GM21447 (cell line): ENCODE results near the gene AGER.

Experiments
- ATAC-seq: cut with Tn5 transposase; IDR thresholded peaks from one replicate; pipeline ENCODE4 v1.9.1; 2021; ENCODE audit not compliant: unreplicated experiment

The AGER gene

DNA sequence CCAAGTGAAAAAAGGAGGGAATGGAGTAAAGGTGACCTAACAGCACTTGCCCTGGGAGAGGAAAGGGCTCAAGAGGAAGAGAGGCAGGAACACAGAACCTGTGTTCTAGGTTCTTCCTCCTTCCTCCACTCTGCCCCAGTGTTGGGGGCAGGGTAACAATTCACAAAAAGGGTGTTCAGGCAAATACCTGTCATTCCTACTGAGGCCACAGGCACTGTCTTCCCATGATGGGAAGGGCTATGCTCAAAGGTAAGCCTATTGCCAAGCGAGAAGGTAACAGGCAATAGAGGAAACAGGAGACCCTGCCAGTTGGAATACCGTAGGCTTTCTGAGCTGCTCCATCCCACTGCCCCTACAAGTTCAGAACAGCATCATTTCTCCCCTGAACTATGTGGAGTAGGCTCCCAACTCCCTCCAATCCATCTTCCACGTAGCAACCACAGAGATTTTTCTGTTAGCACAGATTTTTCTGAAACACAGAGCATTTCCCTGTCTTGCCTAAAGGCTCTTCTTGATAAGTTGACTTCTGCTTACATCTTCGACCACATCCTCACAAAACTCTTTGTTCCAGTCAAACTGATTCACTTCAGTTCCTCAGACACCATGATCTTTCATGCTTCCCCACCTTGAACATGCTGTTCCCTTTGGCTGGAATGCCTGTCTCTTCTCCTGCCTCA lies 10.9 kb downstream of the AGER start:
- no peak for ATAC-seq

DNA sequence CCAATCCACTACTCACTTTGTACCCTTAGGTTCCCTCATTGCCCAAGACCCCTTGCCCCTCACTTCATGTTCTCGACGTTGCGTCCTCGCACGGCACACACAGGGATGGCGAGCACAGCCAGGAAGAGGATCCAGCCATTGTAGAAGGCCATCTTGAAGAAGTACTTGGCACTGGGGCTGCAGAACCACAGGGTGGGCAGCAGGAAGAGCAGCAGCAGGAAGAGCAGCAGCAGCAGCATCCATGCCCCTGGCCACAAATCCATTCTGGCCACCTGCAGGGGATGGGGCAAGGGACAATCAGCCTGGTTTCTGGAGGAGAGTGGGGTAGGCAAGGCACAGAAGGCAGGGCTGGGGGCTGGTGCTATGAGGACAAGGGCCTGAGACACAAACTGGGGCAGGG lies 12.8 kb downstream of the AGER start:
- no peak for ATAC-seq

DNA sequence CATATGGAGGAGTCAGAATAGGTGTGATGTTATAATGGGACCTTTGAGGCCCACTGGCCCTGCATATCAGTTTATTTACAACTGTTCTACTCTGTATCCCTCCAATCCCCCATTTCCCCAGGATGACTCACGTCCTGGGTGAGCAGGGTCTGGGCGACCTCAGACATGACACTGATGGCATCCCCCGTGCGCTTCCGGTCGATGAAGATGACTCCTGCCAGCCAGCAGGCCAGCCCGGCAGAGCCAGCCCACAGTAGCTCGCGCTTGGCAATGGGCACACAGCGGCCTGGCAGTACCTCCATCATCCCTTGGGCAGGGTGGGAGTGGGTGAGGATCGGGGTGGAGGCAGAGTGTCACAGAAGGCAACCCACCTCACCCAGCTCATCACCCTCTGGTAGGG lies 13.8 kb downstream of the AGER start:
- no peak for ATAC-seq

DNA sequence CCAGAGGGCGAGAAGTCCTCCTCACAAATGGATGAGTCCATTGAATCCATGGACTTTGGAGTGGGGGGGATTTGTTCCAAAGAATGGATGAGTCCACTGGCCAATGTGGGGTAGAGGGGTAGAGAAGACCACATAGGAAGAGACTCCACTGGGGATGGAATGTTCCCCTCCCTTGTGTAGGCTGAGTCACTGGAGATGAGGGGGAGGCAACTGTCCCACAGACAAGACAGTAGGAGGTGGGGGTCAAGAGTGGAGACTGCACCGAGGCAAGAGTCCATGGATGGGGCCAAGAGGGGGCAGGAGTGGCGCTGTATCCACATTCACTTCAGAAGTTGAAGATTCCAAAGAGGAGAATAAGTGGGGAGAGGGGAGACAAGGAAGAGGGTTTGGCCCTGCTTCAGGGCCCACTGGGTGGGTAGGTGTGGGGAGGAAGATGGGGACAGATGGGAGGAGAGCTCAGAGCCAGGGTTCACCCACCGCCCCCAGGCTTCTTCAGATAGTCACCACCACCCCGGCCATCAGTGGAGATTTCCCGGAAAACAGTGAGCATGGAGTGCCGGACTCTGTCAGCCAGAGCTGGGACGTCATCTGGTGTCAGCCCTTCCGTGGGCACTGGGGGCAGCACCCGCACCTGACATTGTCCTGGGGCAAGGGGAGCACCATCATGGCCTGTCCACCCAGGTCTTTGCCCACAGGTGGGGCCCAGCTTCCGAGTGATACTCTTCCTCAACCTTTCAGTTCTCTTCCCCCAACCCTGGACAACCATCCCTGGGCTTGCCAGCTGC lies 15.1 kb downstream of the AGER start:
- no peak for ATAC-seq

DNA sequence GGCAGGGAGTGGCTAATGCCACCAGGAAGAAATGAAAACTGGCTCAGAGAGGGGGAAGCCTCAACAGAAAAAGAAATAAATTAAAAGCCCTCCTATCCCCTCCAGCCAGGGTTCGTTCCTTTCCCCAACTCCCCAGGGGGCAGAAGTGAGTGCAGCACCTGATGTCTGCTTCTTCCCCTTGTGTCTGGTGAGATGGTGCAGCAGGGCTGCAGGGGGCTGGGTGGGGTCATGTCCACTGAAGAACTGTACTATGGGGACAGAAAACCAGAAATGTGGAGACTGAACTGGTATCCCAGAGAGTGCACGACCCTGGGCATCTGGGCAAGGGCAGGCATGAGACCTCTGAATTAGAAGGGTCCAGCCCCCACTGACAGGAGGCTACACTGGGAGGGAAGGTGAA lies 15.7 kb downstream of the AGER start:
- no peak for ATAC-seq

DNA sequence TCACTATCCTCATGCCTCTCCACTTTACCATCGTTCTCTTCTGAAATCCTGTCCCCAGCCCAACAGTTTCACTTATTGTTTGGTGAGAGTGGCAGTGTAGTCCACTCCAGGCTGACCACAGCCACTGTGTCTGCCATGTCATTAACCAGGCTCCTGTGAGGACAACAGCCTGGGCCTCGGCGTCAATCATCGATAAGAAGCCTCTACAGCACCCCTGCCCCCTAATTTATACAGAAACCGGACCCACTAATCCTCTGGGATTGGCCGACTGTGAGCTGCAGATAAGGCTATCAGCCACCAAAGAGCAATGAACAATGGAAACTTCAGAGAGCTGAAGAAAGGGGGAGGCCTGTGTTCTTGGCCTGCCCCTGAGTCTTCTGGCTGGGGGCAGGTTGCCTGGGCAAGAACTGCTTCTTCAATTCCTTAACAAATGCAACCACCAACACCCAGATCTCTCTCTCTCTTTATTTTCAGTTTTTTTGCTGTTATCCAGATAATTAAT lies 16.2 kb downstream of the AGER start:
- ATAC-seq: no peak

DNA sequence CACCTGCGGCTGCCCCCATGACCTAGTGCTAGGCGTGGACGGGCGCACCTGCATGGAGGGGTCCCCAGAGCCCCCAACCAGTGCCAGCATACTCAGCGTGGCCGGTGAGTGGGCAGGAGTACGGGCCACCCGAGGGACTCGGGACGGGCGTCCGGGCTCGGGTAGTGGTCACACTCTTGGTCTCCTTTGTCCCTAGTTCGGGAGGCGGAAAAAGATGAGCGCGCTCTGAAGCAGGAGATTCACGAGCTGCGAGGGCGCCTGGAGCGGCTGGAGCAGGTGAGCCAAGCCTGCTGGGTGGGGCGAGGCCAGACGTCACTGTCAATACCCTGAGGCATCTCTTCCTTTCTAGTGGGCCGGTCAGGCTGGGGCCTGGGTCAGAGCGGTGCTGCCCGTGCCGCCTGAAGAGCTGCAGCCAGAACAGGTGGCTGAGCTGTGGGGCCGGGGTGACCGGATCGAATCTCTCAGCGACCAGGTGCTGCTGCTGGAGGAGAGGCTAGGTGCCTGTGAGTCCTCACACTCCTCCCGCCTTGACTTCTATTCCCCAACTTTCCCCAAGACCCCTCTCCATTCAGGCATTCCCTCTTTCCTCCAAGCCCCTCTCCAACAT lies 16.8 kb downstream of the AGER start:
- no peak for ATAC-seq

DNA sequence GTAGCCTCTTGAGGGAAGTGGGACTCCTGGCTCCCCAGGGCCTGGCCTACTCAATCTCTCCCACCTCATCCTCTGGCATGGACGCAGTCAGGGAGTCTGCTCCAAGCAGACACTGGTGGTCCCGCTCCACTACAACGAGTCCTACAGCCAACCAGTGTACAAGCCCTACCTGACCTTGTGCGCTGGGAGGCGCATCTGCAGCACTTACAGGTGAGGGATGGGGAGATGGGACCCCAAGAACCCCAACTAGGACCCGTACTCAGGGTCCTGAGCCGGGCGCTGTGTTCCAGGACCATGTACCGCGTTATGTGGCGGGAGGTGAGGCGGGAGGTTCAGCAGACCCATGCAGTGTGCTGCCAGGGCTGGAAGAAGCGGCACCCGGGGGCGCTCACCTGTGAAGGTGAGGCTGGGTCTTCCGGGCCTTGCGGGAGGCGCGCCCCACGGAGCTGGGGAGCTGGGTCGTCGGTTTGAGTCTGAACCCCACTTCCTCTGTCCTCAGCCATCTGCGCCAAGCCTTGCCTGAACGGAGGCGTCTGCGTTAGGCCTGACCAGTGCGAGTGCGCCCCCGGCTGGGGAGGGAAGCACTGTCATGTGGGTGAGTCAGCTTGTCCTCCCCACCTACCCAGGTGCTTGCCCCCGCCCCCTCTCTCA lies 17.5 kb downstream of the AGER start:
- no peak for ATAC-seq

DNA sequence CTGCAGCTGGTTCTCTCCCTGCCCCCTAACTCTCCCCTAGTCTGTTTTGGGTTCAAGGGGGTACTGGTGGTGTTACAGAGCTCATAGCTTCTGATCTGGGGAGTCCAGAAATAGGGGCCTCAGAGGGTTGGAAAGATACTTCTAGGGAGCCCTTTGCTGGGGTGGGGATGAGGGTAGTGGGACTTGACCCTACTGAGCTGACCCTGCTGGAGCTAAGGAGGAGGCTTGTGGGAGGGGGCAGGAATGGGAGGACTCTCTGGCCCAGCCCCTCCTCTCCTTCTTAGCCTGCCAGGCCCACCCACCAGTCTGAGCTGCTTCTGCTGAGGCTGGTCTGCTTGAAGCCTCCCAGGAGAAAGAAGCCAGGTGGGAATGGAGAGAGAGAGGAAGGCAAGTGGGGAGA lies 19.8 kb downstream of the AGER start, which contains the start of gene EGFL8:
EGFL8 (plus strand) TSS at position 301 of the 400 bp plus-strand sequence. CDS start 1,571 bp downstream, outside the sequence.
- no peak for ATAC-seq

DNA sequence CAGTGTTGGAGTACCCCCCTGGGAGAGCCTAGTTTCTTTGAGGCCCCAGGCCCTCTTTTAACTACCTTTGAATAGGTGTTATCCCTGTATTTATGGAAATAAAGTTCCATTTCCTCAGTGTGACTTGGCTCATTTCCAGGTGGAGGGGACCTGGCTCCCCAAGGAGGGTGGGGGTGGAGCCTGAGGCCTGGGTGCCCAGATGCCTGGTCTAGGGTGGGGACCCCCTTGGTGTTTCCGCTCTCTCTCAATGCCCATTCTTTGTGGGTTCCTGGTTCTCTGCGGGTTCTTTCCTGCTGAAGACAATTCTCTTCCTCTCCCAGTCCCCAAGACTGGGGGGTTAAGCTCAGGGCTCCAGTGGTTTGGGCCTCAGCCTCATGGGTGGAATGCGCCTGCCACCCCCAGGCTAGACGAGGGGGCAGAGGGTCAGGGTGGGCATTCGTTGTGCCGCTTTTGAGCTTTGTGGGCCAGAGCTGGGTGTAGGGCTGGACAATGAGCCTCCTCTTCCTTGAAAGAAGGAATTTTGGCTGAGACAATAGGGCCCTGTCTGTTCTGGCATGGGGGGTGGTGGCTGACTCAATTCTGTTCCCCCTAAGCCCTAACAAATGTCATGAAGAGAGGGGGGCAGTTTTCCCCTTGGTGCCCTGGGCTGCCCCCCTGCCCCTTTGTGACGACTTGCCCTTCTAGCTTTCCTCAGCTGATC lies 20.3 kb downstream of the AGER start:
- ATAC-seq: no peak

DNA sequence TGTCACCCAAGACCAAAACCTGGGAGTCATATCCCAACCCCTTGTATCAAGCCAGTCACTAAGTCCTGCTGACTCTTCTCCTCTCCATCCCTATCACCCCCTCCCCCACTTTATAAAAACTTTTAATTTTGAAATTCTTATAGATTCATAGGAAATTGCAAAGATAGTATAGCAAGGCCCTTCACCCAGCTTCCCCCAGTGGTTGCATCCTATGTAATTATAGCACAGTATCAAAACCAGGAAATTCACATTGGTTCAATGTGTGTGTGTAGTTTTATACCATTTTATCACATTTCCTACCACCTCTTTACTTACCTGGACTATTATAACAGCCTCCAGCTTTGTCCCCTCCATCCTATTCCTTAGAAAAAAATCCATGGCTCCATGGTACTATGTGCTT lies 26.0 kb downstream of the AGER start:
- ATAC-seq: no peak

DNA sequence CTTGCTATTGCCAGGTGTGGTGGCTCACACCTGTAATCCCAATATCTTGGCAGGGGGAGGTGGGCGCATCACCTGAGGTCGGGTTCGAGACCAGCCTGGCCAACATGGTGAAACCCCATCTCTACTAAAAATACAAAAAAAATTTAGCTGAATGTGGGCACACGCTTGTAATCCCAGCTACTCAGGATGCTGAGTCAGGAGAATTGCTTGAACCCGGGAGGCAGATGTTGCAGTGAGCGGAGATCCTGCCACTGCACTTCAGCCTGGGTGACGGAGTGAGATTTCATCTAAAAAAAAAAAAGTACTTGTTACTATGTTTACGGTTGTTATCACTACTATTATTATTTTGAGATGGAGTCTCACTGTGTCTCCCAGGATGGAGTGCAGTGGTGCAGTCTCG lies 27.2 kb downstream of the AGER start:
- ATAC-seq: no peak

DNA sequence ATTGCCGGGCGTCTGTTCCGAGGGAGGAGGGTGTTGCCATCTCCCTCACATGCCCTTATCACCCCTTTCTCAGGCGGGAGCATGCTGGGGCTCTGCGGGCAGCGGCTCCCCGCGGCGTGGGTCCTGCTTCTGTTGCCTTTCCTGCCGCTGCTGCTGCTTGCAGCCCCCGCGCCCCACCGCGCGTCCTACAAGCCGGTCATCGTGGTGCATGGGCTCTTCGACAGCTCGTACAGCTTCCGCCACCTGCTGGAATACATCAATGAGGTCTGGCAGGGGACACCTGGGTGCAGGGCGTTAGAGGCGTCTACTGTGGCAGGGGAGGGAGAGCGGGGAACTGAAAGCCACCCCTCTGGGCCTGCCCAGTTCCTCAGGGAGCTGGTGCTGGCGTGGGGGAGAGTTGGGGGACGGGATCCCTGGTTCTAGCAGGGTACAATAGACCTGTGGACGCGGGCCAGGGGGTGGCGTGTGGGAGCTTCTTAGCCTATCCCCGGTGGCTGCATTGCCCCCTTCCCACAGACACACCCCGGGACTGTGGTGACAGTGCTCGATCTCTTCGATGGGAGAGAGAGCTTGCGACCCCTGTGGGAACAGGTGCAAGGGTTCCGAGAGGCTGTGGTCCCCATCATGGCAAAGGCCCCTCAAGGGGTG lies 29.4 kb downstream of the AGER start:
- peak; percentile 83 for ATAC-seq

DNA sequence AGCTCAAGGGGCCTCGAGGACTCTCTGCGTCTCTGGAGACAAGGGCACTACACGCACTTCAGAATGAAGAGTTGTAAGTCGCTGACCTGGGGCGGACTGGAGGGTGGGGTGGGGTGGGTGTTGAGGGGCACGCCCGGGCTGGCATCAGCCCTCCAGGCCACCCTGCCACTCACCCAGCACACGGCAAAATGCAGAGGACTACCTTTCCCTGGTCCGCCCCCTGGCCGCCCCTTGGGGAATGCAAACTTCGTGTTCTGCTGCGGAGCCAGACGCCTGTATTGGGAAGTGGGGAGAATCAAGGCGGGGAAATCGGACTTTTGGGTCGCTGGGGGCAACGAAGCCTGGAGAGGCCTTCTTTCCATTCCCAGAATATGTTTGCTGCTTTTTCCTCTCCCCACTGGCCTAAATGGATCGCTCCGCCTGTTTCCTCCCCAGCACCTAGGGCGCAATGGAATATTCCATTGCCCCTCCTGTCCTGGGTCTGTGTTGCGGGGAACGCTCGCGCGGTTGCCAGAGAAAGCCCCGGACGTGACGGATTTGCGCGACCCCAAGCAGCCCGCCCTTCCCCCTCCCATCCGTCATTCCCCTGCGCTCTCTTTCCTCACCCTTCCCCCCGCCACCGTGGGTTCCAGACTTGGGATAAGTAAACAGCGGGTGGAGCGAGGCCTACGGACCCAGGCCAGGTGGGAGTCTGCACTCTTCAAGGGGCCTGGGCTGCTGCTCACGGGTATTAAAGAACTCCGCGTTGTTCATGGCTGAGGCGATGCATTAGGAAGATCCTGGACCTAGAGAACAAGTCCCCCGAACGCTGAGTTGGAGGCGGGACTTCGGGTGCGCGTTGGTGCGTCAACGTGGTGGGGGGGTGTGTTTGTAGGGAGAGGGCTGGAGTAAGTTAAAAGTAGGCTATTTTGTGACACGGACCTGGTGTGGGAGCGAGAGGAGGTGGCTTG lies 30.2 kb downstream of the AGER start, which contains the start of gene PPT2:
PPT2 (plus strand) TSS at position 578 of the 950 bp plus-strand sequence. CDS start 454 bp downstream, outside the sequence.
- peak; percentile 22 for ATAC-seq

DNA sequence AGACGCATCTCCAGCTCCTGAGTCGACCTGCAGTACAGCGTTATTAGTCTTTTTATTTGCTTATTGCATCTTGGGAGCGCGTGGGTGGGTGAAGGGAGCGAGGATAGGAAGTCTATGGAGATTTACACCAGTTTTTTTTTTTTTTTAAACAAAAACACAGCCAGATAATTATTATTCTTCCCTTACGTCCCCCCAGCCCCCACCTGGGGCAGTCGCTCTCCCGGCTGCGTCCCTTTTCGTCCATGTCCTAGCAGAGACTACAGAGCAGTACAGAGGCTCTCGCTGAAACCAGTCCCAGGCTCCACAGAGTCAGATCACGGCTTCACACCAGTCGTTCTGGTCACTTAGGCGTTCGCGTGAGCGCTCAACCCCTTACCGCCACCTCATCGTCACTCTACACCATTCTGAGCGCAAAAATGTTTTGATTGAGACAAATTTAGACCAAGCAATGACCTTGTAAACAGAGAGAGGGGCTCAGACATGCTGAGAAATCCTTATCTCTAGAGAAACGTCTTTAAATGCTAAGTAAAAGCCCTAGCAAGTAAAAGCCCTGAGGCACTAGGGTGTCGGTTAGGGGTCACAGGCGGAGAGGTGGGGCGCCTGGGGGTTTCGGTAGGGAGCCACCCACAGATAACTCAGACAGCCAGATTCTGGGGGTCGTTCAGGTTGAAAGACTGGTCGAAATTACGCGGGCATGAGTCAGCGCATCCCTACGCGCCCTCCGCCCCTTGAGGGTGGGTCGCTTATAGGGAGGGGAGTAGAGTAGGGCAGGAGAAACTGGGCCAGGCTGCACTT lies 31.1 kb downstream of the AGER start:
- ATAC-seq: no peak

DNA sequence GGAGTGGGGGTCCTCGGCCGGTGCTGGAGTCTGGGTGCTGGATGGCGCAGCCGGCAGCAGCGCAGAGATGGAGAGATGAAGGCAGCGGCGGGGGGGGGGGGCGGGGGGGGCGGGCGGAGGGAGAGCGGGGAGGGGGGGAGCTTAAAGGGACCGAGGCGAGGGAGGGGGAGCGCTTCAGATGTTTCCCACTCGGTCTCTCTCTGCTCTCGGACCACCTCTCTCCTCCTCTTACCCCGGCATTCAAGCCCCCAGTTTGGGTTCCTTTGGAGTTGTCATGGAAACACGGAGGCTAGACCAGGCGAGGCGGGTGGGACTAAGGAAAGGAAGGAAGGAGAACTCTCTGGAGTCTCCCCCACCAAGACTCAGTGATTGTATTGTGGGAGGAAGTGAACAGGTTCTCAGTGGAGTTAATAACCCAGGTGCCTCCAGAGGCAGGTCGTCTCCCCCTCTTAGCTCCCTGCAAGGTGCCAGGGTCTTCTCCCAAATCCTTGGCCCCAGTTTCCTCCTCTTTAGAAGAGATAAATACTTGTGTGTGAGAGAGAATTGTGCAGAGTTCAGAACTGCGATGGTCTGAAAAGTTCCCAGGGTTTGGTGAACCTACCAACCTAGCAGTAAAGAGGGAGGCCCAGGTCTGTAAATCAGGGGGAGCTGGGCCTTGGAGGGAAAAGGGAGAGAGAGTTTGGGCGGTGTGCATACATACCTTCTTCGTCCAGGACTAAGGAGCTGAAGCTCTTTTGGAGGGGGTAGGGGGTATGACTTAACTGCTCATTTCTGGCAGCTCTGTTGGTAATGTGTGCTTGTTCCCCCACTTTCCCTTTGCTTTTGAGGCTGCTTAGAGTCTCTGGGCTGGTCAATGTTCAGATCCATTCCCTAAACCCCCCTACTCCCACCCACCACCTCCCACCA lies 31.9 kb downstream of the AGER start, which contains the start of gene PRRT1:
PRRT1 (minus strand) TSS at position 77 of the 906 bp plus-strand sequence. CDS start 112 bp downstream, outside the sequence.
- ATAC-seq: no peak
